Inferior parietal cortex (tissue), 1 donor: Measurements from ENCODE around the gene KLF16.

Experiments used
- DNase-seq: peaks from one replicate; pipeline ENCODE4 v3.0.0-alpha.2; 2016; ENCODE audit errors: extremely low spot score

The KLF16 gene

DNA sequence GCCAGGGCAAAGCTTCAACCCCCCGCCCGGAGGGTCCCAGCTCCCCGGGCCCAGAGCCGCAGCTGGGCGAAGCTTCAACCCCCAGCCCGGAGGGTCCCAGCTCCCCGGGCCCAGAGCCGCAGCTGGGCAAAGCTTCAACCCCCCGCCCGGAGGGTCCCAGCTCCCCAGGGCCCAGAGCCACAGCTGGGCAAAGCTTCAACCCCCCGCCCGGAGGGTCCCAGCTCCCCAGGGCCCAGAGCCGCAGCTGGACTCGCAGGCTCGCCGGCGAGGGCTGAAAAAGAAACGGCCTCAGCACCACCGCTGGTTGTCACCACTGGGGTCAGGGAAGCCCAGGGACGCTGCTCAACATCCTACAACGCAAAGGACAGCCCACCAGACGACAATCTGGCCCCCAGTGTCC is 20.3 kb downstream of the KLF16 start:
- DNase-seq = no peak

DNA sequence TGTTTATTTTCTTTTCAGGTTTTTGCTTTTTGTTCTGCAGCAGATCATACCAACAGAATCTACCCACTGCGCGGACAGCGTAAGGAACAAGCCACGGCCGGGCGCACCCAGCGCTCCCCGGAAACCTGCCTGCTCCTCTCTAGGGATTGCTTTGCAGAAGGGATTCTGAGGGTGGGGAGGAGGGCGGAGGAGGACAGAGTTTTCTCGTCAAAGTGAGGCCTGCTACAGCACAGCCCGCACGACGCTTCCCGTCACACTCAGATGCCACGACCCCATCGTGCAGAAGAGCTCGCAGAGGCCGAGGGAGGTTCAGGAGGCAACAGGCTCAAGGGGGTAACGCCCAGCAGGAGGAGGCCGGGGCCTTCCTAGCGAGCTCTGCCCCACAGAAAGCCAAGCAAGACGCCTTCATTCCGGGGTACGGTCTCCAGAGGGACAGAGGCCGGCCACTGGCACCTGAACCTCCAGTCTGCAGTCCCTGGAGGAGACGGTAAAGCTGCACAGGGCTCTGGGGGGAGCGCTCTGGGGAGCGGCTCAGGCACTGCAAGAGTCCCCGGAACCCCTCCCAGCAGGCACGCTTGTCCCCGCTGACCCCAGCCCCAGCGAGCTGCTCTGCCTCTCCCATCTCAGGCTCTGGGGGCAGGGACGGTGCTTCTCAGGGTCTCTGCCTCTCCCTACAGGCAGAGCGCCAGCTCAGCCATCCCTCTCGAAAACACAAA is 22.0 kb downstream of the KLF16 start:
- no peak for DNase-seq

DNA sequence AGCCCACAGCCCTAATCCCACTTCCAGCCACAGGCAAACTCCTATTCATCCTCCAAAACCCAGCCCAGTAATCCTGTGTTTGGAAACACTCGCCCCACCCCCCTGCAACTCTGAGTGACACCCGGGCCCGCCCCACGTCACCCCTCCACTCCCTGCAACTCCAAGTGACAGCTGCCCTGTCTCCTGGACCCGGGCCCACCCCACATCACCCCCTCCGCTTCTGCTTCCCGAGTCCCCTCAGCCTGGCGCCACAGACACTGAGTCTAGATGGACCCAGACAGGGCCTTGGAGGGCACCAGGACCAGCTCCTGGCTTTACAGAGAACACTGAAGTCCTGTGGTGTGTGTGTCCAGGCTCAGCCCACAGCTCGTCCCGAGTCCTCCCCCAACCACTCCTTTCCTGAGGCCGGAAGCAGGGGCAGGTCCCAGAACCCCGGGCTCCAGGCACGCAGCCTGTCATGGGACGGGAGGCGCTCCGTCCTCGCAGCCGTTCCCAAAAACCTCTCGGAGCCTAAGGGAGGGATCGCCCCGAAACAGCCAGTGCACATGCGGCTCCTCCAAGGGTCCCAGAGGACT is 22.8 kb downstream of the KLF16 start:
- no peak for DNase-seq

DNA sequence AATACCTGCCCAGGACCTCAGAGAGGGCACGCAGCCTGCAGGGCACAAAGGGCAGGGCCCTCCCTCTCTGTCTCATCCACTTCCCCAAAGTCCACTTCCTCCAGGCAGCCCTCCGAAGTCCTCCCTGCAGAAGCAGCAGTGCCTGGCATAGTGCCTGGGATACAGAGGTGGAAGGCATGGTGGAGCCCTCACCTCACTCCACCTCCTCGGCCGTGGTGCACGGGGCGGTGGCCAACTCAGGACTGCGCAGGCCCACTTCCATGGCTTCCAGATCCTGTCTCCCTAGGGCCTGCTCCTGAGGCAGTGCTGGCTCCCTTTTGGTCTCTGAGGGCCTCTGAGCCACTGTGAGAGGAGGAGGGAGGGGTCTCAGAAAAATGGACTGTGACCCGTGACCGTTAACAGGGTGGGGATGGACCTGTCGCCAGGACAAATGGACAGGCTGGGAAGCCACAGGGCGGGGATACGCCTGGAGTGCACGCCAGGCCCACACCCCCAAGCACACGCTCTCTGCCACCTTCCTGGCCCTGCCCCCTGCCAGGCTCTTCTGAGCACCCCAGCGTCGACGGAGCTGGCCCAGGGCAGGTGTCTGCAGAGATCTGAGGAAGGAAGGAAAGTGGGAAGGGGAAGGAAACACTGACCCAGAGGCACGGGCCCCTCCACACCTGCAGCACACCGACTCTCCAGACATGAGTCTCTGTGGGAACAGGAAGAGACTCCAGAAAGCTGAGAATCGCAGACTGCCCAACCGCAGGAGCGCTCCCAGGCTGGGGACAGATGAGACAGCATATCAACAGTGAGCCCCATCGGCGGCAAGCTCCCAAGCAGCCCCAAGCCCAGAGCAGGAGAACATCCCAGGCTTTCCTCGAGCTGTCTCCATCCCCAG is 23.5 kb downstream of the KLF16 start:
- no peak for DNase-seq

DNA sequence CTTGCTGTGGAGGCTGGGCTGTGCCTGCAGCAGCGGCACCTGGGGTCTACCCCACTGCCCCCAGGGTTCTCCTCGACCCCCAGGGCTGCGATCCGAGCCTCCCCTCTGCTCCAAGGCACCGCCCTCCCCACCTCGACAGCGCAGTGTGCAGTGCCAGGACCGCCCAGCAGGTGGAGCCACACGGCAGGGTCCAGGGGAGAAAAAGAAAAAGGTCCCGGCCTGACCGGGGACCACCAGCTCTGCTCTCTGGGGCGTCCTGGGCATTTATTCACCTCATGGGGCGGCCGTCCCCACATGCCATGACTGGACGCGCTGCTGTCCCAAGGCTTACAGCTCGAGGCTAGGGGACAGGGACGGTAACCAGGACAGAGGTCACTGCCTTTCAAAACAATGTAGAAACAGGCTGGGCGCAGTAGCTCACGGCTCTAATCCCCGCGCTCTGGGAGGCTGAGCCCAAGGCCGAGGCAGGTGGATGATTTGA is 25.7 kb downstream of the KLF16 start:
- no peak for DNase-seq

DNA sequence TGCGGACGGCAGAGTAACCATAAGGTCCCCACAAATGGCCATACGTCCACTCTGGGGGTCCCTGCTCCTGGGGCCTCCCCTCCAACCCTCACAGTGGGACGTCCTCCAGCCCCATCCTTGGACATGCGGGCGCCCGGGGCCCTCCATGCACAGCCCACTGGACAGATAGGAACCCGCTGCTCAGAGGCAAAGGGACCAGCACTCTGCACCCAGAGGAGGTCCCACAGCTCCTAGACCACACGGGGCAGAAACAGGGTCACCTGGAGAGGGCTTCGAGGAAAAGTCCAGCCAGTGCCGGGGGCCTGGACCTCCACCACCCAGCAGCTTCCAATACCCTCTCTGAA is 26.2 kb downstream of the KLF16 start:
- DNase-seq = no peak

DNA sequence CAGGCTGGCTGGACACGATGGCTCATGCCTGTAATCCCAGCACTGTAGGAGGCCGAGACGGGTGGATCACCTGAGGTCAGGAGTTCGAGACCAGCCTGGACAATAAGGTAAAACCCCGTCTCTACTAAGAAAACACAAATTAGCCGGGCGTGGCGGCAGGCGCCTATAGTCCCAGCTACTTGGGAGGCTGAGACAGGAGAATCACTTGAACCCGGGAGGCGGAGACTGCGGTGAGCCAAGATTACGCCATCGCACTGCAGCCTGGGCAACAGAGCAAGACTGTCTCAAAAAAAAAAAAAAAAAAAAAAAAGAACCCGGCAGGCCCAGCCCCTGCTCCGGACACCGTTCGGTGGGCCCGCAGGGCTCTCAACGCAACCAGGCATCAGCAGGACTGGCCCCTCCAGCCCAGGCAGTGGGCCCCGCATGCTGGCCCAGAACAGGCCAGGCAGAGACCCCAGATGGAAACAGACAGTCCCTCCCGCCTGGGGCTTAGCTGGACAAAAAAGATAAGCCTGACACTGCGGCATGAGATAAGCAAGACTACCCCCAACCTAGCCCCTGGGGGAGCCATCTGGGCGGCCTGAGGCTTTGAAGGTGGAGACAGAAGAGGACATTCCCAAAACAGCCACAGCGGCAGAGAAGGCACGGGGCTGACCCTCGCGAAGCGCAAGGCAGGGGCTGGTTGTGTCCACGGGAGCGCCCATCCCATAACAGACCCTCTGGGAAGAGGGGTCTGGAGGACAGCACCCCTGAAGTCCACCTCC is 26.7 kb downstream of the KLF16 start:
- no peak for DNase-seq

DNA sequence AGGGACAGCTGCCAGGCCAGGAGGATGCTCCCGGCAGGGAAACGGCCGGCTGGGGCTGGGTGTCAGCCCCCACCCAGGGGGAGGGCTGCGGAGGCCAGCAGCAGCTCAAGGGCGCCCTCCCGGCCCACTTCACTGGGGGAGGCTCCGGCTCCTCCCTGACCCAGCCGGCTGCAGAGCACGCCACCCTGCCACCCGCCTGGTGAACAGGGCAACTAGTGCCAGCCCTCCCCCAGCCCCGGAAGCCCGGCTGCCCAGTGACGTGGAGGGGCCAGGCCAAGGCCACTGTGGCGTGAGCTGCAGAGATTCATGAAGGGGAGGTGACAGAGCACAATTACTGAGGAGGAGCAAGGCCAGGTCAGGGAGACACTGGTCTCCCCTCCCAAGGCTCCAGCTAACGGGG is 29.8 kb downstream of the KLF16 start:
- no peak for DNase-seq

DNA sequence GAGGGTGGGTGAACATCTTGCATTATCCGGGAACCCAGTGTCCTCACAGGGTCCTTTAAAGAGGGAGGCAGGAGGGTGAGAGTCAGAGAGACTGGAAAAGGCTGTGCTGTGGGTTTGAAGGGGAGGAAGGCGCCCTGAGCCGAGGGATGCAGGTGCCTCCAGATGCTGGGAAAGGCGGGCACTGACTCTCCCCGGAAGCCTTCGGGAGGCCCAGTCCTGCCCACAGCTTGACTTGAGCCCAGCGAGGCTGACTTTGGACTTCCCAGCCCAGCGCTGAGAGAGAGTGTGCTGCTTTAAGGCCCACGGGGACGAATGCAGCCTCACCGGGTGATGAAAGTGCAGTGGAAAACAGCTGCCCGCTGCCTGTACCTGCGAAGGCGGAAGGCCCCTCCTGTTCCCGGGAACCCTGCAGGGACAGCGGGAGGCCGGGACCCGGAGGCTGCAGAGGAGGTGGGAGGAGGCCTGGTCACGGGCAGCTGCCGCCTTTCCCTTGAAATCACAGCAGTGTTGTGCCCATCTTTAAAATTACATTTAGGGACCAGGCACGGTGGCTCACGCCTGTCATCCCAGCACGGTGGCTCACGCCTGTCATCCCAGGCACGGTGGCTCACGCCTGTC is 31.2 kb downstream of the KLF16 start:
- DNase-seq = no peak

DNA sequence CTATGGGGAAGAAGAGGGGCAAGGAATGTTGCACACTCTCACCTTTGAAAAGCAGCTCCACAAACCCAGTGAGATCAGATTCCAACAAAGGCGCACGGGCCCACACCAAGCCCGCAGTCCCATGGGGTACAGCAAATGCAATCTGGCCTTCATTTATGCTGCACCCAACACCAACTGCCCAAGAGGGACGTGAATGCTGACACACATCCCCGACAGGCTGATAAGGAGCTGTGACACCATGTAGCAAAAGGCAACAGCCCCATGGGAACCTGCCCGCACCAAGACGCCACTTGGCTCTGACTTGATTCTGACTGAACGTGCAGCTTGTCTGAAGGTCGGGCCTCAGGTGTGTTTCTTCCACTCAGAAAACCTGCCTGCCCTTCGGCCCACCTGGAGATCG is 32.4 kb downstream of the KLF16 start:
- DNase-seq = no peak

DNA sequence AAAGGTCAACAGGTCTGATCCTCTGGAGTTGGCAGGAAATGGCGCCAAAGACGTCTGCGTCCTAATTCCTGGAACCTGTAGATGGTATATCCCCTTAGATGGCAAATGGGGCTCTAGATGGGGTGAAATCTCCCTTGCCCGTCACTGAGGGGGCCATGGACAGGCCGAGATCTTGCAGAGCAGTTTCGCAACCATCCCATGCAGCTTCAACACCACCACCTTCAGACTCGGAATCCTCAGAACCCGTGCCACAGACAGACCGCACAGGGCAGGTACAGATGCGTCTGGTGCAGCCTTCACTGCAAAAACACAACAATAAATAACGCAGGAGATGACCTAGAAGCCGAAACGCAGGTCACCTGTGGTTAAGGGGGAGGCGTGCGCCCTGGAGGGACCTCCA is 32.8 kb downstream of the KLF16 start:
- no peak for DNase-seq

DNA sequence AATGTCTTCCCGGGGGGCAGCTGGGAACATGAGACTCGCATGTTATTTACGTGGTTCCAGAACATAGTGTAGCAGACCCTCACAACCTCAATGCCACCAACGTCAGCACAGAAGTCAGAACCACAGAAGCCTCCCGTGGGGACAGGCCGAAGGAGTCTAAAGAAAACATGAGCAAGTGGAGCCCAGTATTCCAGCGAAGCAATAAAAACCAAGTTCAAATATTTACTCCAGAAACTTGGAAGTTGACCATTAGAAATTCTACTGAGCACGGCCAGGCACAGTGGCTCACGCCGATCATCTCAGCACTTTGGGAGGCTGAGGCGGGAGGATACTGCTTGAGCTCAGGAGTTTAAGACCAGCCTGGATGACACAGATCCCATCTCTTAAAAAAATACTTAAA is 33.4 kb downstream of the KLF16 start:
- DNase-seq = no peak

DNA sequence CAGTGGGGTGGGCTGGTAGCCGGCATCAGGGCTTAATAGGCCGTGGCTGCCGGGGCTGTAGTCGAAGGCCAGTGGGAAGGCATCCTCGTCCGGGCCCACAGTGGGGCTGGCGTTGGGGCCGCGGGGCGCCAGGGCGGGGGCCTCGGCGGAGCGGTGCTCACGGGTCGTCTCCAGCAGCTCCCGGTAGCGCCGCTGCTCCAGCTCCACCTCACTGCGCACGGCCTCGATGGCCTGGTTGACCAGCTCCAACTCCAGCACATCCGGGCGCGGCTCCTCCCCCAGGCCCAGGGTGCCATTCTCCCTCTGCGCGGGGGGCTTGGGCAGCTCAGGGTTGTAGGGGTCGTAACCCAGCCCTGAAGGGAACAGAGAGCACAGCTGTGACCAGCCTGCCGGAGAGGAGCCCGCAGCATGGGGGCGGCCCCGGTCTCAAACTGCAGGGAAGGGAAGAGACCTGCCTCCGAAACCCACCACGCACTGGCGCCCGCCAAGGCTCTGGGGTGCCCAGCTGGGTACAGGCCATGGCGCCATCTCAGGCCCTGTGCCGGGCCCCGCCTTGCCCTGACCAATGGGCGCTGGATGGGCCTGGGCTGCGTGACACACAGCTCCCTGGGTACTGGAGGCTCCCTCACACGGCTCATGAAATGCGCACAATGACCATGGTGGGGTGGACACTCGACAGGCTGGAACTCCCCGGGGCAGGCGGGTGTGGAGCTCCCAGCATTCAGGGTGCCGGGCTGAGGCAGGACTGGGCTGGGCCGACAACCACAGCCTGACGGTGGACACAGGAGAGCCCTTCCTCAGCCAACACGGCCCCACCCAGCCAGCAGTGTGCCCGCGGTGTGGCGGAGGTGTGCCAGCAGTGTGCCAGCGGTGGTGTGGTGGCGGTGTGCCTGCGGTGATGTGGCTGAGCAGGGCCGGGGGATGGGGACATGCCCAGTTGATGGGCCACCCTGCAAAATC is 34.8 kb downstream of the KLF16 start:
- DNase-seq = no peak

DNA sequence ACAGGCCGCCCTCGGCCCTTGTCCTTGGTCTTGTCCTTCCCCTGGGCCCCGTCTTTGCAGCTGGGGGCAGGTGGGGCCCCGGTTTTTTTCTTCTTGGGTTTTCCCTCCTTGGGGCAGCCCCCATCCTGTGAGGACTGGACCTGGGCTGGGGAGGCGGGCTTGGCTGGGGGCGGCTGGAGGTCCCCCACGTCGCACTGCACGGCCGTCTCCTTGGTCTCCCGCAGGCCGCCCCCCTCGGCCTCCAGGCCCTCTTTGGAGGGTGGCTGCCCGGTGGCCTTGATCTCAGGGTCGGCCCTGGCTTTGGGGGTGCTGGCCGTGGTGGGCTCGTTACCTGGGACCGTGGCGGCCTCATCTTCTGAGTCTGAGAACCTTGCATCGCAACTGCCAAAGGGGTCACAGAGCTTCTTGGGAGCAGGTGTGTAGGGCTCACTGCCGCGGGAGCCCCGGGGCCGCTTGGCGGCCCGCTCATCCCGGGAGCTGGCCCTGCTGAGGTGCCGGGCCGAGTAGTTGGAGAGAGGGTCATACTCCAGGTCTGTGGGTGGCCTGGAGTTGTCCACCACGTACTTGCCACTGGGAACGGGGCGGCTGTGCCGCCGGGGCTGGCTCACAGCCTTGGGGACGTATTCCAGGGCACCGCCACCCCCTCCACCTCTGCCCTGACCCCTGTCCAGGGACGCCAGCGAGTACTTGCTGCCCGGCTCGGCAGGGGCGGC is 35.7 kb downstream of the KLF16 start:
- no peak for DNase-seq

DNA sequence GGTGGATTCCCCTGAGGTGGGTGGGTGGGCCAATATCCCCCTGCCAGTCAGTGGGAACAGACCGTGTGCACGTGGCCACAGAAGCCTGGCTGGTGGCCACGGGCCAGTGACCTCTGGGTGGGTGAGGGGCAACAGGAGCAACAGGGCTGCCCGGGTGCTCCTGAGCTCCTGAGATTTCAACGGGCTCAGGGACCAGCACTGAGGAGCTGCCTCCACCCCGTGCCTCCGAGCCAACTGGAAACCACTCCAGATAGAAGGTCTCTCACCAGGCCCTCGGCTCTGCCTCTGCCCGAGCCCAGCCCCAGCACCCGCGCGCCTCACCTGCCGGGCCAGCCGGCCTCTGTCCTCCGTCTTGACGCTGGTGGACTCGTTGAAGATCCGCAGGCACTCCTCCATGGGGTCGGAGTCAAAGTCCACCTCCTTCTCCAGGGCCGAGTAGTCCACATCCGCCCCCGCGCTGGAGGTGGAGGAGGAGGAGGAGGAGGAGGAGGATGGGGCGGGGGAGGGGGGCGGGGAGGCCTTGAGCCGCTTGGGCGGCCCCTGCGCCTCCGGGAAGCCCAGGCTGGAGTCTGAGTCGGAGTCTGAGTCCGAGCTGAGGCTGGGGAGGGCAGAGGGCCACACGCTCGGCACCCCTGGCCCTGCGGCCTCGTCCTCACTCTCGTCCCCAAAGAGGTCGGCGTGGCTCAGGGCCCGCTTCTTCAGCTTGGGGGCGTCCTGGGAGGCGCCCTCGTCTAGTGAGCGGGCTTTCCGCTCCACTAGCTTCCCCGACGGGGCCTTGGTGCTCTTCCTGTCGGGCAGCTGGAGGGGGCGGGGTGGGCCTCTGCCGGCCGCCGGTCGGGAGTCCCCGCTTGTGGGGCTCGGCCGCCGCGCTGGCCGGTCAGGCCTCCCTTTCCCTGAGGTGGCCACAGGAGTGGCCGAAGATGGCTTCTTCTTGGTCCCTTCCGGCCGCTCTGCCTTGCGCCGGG is 36.5 kb downstream of the KLF16 start:
- DNase-seq = no peak

DNA sequence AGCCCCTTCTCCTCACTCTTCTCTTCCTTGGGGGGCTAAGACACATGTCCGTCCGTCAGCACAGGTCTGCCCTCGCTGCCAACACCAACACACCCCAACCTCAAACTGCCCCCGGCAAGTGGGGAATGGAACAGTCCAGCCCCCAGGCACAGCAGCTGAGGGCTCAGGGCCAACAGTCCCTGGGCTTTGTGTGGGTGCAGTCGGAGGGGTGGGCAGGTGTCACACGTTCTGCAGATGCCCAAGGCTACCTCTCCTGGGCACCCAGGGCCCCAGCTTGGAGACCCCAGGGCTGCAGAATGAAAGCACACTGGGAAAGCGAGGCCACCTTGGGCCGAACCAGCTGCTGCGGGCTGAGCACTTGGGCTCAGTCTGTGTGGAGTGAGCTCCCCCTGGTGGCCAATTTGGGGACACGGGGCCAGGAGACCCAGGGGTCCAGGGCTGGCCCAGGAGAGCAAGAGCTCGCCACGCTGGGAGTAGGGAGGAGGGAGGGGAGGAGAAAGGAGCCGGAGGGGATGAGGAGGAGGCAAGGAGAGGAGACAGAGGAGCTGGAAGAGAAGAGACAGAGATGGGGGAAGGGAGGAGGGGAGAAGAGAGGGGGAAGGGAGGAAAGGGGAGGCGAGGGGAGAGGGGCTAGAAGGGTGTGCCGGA is 37.3 kb downstream of the KLF16 start:
- DNase-seq = peak; percentile 84

DNA sequence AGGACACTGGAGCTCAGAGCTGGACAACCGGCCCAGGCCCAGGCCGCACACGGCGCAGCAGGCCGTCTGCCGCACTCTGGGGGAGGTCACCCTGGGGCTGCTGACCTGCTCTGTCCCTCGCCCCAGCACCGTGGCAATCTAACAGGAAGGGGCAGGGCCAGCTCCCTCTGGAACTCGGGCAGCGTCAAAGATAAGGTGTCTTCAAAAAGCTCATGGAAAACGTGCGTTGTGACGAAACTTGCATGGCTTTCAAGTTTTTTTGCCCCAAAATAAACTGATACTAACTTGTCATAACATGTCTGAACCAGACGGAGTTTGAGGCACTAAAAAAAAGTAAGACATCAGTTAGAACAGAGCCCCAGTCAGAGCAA is 39.1 kb downstream of the KLF16 start:
- DNase-seq = no peak

DNA sequence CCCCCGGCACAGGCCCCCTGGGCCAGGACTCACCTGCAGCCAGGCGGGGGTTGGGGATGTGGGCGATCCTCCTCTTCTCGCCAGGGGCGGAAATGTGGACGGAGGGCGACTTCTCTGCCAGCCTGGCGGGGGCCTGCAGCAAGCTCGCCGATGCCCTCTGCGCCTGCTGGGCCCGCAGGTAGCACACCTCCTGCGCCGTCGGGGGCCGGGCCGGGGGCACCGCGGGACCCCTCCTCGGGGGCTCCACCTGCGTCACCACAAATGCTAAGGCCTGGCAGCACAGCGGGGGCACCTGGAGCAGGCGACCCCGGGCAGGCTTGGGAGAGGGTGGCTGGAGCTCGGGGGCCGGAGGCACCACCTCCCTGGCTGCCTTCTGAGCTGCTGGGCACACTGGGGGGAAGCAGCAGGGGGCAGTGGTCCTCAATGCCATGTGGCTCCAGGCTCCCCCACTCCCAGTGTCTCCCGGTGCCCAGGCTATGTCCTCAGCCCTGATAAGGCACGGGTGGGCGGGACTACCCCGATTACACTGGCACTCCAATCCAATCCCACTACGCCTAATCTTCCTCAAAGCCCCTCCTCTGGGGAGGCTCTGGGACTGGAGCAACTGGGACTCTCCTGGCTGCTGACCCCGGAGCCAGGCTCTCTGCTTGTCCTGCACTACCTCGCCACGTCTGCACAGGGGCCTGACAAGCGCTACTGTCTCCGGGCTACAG is 39.7 kb downstream of the KLF16 start:
- DNase-seq = no peak
